ENCODE data around the gene PTPN1.

DNA sequence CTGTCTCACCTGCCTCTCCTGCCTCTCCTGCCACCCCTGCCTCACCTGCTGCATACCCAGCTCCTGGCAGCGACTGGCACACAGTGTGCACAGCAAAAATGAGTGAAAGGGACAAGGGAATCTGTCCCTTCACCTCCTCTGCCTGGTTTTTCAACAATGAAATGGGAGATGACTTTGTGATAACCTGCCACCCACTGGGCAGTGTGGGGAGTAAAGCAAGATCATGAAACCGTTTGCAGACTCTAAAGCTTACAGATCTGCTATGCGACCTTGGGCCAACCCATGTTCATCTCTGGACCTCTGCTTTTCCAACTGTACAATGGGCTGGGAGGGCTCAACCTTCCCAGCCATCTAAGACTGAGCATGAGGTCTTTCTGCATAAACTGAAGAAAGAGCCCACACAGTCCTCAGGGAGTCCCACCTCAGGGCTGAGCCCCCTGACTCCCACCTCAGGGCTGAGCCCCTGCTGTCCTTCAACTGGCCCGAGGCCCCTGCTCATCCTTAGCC is 100.1 kb downstream of the PTPN1 start:
- TF ChIP-seq, protein P1, sequence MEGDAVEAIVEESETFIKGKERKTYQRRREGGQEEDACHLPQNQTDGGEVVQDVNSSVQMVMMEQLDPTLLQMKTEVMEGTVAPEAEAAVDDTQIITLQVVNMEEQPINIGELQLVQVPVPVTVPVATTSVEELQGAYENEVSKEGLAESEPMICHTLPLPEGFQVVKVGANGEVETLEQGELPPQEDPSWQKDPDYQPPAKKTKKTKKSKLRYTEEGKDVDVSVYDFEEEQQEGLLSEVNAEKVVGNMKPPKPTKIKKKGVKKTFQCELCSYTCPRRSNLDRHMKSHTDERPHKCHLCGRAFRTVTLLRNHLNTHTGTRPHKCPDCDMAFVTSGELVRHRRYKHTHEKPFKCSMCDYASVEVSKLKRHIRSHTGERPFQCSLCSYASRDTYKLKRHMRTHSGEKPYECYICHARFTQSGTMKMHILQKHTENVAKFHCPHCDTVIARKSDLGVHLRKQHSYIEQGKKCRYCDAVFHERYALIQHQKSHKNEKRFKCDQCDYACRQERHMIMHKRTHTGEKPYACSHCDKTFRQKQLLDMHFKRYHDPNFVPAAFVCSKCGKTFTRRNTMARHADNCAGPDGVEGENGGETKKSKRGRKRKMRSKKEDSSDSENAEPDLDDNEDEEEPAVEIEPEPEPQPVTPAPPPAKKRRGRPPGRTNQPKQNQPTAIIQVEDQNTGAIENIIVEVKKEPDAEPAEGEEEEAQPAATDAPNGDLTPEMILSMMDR (conservative IDR thresholded peaks at IDR 0.05; ENCODE audit: low read depth, low read length) = no peak
- TF ChIP-seq POLR2A (IDR thresholded peaks at IDR 0.05; ENCODE audit: low read depth, low read length) (no peak), BHLHE40 (IDR thresholded peaks at IDR 0.05; ENCODE audit: low read depth, low read length) (no peak), RFX5 (IDR thresholded peaks at IDR 0.05; ENCODE audit: low read depth, low read length) (no peak), MAFK (IDR thresholded peaks at IDR 0.05; ENCODE audit: low read depth, low read length) (no peak), CHD1 (IDR thresholded peaks at IDR 0.05; ENCODE audit: low read depth, low read length) (no peak), RAD21 (IDR thresholded peaks at IDR 0.05; ENCODE audit: low read length) (no peak)
